Loucy (cell line): Measurements from ENCODE around the gene PLS3.

Source experiments
- CTCF ChIP-seq: fragments of 200-600 bp; sonication (generic); conservative IDR thresholded peaks from 2 replicates; pipeline ENCODE4 v1.5.1; 2014; ENCODE audit warnings: mild to moderate bottlenecking, antibody characterized with exemption, low read length
- EZH2phosphoT487 ChIP-seq: fragments of 200-600 bp; IDR thresholded peaks from 2 replicates; pipeline ENCODE4 v1.6.1; 2018; ENCODE audit warnings: antibody characterized with exemption, mild to moderate bottlenecking, moderate library complexity, borderline replicate concordance

GRCh38 chrX:115652221-115652620 is 91.2 kb downstream of the PLS3 start:
- TF ChIP-seq CTCF (no peak), EZH2phosphoT487 (no peak)
